ENCODE data around the gene CBARP. TPM values are rescaled to one million over a fixed set of nuclear protein-coding genes. Genes with fewer than 3 reads are reported as not detected.

CBARP gene
- total and polyA plus RNA-seq, 2 of the 13 experiments (the other 11 are each of a cell fraction or from before 2014, with no cell fraction given) = 1.2 to 1.4 TPM

DNA sequence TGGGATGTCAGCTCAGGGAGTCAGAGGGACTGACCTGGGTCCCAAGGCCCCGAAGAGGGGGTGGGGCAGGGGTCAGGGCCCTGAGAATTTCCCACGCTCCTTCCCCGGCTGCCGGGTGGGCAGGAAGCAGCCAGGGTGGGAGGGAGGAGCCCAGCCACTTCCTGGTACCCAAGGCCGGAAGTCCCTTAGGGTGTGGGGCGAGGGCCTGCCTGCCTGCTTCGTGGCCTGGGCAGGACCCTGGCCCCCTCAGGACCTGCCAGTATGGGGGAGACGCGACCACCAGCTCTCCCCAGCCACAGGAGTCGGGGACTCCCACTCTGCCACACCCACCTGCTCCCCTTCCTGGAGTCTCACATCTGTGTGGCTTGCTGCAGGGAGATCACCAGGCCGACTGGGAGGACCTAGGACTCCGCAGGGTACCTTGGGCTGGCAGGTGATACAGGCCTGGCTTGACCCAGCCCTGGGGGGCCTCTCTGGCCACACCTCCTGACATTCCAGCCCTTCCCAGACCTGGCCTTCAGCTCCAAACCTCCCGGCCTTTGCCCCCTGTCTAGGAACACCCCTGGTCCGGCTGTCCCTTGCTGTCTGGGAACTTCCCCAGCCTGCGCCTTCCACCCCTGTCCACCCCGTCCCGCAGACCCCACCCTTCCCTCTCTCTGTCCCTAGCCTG is 21.5 kb upstream of the CBARP start (continued):
- TF ChIP-seq ATAD3A (CRISPR knock-in tag; IDR thresholded peaks at IDR 0.05) (no peak), KLF12 (CRISPR knock-in tag; IDR thresholded peaks at IDR 0.05; ENCODE audit: borderline replicate concordance) (peak; percentile 92), BCL6 (CRISPR knock-in tag; IDR thresholded peaks at IDR 0.05) (peak; percentile 96), MBNL3 (CRISPR knock-in tag; conservative IDR thresholded peaks at IDR 0.05) (no peak), ZFP82 (CRISPR knock-in tag; IDR thresholded peaks at IDR 0.05; ENCODE audit: borderline replicate concordance) (peak; percentile 91; the same call in 1 of the 2 replicates), PCBP1 (IDR thresholded peaks at IDR 0.05; ENCODE audit: borderline replicate concordance, low read depth, low read length) (peak; percentile 99), KMT2B (CRISPR knock-in tag; IDR thresholded peaks at IDR 0.05) (peak; percentile 56; the same call in 1 of the 2 replicates), MTA3 (CRISPR knock-in tag; IDR thresholded peaks at IDR 0.05) (no peak), POLR2A (IDR thresholded peaks at IDR 0.05; ENCODE audit: insufficient read depth in 1 of 2, low read depth in 2 of 2, low read length in 2 of 2) (peak in 1 of 2 experiments; percentile 91; a peak in 2 of 4 replicates), ZFY (CRISPR knock-in tag; IDR thresholded peaks at IDR 0.05) (peak; percentile 81), IKZF4 (CRISPR knock-in tag; IDR thresholded peaks at IDR 0.05; ENCODE audit: borderline replicate concordance, low read depth, not compliant biosample characterization) (peak; percentile 77)
- TF ChIP-seq, protein P1, sequence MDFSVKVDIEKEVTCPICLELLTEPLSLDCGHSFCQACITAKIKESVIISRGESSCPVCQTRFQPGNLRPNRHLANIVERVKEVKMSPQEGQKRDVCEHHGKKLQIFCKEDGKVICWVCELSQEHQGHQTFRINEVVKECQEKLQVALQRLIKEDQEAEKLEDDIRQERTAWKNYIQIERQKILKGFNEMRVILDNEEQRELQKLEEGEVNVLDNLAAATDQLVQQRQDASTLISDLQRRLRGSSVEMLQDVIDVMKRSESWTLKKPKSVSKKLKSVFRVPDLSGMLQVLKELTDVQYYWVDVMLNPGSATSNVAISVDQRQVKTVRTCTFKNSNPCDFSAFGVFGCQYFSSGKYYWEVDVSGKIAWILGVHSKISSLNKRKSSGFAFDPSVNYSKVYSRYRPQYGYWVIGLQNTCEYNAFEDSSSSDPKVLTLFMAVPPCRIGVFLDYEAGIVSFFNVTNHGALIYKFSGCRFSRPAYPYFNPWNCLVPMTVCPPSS (IDR thresholded peaks at IDR 0.05) = no peak
- TF ChIP-seq, protein P2, sequence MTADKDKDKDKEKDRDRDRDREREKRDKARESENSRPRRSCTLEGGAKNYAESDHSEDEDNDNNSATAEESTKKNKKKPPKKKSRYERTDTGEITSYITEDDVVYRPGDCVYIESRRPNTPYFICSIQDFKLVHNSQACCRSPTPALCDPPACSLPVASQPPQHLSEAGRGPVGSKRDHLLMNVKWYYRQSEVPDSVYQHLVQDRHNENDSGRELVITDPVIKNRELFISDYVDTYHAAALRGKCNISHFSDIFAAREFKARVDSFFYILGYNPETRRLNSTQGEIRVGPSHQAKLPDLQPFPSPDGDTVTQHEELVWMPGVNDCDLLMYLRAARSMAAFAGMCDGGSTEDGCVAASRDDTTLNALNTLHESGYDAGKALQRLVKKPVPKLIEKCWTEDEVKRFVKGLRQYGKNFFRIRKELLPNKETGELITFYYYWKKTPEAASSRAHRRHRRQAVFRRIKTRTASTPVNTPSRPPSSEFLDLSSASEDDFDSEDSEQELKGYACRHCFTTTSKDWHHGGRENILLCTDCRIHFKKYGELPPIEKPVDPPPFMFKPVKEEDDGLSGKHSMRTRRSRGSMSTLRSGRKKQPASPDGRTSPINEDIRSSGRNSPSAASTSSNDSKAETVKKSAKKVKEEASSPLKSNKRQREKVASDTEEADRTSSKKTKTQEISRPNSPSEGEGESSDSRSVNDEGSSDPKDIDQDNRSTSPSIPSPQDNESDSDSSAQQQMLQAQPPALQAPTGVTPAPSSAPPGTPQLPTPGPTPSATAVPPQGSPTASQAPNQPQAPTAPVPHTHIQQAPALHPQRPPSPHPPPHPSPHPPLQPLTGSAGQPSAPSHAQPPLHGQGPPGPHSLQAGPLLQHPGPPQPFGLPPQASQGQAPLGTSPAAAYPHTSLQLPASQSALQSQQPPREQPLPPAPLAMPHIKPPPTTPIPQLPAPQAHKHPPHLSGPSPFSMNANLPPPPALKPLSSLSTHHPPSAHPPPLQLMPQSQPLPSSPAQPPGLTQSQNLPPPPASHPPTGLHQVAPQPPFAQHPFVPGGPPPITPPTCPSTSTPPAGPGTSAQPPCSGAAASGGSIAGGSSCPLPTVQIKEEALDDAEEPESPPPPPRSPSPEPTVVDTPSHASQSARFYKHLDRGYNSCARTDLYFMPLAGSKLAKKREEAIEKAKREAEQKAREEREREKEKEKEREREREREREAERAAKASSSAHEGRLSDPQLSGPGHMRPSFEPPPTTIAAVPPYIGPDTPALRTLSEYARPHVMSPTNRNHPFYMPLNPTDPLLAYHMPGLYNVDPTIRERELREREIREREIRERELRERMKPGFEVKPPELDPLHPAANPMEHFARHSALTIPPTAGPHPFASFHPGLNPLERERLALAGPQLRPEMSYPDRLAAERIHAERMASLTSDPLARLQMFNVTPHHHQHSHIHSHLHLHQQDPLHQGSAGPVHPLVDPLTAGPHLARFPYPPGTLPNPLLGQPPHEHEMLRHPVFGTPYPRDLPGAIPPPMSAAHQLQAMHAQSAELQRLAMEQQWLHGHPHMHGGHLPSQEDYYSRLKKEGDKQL (CRISPR knock-in tag; IDR thresholded peaks at IDR 0.05; ENCODE audit: low read depth) = peak; percentile 40; the same call in 1 of the 2 replicates
- TF ChIP-seq, protein P3, sequence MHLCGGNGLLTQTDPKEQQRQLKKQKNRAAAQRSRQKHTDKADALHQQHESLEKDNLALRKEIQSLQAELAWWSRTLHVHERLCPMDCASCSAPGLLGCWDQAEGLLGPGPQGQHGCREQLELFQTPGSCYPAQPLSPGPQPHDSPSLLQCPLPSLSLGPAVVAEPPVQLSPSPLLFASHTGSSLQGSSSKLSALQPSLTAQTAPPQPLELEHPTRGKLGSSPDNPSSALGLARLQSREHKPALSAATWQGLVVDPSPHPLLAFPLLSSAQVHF (CRISPR knock-in tag; IDR thresholded peaks at IDR 0.05) = no peak
- TF ChIP-seq, protein P4, sequence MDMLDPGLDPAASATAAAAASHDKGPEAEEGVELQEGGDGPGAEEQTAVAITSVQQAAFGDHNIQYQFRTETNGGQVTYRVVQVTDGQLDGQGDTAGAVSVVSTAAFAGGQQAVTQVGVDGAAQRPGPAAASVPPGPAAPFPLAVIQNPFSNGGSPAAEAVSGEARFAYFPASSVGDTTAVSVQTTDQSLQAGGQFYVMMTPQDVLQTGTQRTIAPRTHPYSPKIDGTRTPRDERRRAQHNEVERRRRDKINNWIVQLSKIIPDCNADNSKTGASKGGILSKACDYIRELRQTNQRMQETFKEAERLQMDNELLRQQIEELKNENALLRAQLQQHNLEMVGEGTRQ (IDR thresholded peaks at IDR 0.05; ENCODE audit: low read depth, low read length) = peak; percentile 19; the same call in 1 of the 2 replicates
- TF ChIP-seq, protein P4 (CRISPR knock-in tag; IDR thresholded peaks at IDR 0.05; ENCODE audit: borderline replicate concordance) = peak; percentile 60; the same call in 1 of the 2 replicates
- TF ChIP-seq, protein P5, sequence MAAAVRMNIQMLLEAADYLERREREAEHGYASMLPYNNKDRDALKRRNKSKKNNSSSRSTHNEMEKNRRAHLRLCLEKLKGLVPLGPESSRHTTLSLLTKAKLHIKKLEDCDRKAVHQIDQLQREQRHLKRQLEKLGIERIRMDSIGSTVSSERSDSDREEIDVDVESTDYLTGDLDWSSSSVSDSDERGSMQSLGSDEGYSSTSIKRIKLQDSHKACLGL (CRISPR knock-in tag; IDR thresholded peaks at IDR 0.05) = 0 out of 2 replicates have a peak, but pooled peaks have one; percentile 53
